ENCODE results near the gene PRX. TPM values are rescaled to one million over a fixed set of nuclear protein-coding genes. Genes with fewer than 3 reads are reported as not detected.

PRX gene
- total and polyA plus RNA-seq, 9 of the 15 experiments (the other 6 are each of a cell fraction or from before 2014, with no cell fraction given): 0.65 to 3.5 (median 1.7) TPM; not detected in 2

DNA sequence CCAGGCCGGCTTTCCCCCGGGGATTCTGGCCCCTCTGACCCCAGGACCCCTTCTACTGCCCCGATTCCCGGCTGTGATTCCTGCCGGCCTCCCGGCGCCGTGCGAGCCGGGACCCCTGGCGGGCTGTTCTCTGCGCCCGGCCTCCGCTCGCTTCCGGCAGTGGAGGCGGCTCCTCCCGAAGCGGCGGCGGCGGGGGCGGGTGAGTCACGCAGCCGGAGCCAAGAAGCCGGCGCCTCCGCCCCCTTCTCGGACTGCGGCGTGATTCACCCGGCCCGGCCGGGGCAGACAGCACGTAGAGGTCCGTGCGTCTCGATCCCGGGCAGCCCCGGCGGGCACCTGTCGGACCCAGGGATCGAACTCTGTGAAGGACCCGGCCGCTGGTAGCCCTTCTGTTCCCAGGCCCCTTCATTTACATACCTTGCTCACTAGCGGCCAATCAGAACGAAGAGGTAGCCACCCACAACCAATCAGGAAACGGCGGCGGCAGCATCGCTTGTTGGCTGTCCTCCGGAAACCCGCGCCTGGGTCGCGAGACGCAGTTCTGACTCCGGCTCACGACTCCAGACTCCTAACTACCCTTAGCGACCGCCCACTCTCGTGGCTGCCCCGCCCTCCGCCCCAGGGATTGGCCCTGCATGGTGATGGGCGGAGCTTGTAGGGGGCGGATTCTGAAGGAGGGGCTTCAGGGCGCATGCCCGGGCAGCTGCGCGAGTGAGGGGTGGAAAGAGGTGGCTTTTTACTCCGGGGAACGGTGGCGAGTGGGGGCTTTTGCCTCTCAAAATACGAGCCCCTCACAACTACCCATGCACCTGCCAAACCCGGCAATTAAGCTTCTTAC lies 12.5 kb upstream of the PRX start, which contains the start of gene SERTAD1 (continued):
- TF ChIP-seq, protein P1, sequence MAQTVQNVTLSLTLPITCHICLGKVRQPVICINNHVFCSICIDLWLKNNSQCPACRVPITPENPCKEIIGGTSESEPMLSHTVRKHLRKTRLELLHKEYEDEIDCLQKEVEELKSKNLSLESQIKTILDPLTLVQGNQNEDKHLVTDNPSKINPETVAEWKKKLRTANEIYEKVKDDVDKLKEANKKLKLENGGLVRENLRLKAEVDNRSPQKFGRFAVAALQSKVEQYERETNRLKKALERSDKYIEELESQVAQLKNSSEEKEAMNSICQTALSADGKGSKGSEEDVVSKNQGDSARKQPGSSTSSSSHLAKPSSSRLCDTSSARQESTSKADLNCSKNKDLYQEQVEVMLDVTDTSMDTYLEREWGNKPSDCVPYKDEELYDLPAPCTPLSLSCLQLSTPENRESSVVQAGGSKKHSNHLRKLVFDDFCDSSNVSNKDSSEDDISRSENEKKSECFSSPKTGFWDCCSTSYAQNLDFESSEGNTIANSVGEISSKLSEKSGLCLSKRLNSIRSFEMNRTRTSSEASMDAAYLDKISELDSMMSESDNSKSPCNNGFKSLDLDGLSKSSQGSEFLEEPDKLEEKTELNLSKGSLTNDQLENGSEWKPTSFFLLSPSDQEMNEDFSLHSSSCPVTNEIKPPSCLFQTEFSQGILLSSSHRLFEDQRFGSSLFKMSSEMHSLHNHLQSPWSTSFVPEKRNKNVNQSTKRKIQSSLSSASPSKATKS (CRISPR knock-in tag; IDR thresholded peaks at IDR 0.05): no peak
- TF ChIP-seq, protein P2, sequence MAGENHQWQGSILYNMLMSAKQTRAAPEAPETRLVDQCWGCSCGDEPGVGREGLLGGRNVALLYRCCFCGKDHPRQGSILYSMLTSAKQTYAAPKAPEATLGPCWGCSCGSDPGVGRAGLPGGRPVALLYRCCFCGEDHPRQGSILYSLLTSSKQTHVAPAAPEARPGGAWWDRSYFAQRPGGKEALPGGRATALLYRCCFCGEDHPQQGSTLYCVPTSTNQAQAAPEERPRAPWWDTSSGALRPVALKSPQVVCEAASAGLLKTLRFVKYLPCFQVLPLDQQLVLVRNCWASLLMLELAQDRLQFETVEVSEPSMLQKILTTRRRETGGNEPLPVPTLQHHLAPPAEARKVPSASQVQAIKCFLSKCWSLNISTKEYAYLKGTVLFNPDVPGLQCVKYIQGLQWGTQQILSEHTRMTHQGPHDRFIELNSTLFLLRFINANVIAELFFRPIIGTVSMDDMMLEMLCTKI (IDR thresholded peaks at IDR 0.05; ENCODE audit: partially characterized antibody): no peak
- TF ChIP-seq TEAD1 (CRISPR knock-in tag; IDR thresholded peaks at IDR 0.05) (peak in 1 of 2 experiments; percentile 69; a peak in 1 of 4 replicates), CSDE1 (IDR thresholded peaks at IDR 0.05) (no peak), ZSCAN29 (IDR thresholded peaks at IDR 0.05) (peak; percentile 50; the same call in 1 of the 2 replicates), TAF7 (tag; IDR thresholded peaks at IDR 0.05) (peak; percentile 77), ZNF561 (CRISPR knock-in tag; conservative IDR thresholded peaks at IDR 0.05) (peak; percentile 22; the same call in 1 of the 2 replicates), NFIC (IDR thresholded peaks at IDR 0.05) (no peak), PML (IDR thresholded peaks at IDR 0.05; ENCODE audit: low read length) (peak; percentile 71; the same call in 1 of the 2 replicates), FOS (IDR thresholded peaks at IDR 0.05; ENCODE audit: extremely low read depth, insufficient read length) (peak; percentile 97), HDAC8 (tag; IDR thresholded peaks at IDR 0.05) (no peak), SP2 (IDR thresholded peaks at IDR 0.05; ENCODE audit: extremely low read depth, low read depth, low read length, poor library complexity, severe bottlenecking) (no peak), ATF1 (CRISPR knock-in tag; IDR thresholded peaks at IDR 0.05) (no peak), ATF1 (tag; IDR thresholded peaks at IDR 0.05) (peak; percentile 82), CBX1 (IDR thresholded peaks at IDR 0.05; ENCODE audit: low read depth) (peak; percentile 36; the same call in 1 of the 2 replicates), CBX8 (IDR thresholded peaks at IDR 0.05; ENCODE audit: borderline replicate concordance, extremely low read depth, low read depth, low read length, poor library complexity, severe bottlenecking) (no peak), MYNN (IDR thresholded peaks at IDR 0.05) (peak; percentile 13; the same call in 1 of the 2 replicates), MYNN (CRISPR knock-in tag; IDR thresholded peaks at IDR 0.05) (no peak)
- TF ChIP-seq, protein P3, sequence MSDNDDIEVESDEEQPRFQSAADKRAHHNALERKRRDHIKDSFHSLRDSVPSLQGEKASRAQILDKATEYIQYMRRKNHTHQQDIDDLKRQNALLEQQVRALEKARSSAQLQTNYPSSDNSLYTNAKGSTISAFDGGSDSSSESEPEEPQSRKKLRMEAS (CRISPR knock-in tag; IDR thresholded peaks at IDR 0.05): peak; percentile 83
- TF ChIP-seq, protein P4, sequence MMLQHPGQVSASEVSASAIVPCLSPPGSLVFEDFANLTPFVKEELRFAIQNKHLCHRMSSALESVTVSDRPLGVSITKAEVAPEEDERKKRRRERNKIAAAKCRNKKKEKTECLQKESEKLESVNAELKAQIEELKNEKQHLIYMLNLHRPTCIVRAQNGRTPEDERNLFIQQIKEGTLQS (IDR thresholded peaks at IDR 0.05): peak; percentile 91
- TF ChIP-seq, protein P4 (CRISPR knock-in tag; conservative IDR thresholded peaks at IDR 0.05): peak; percentile 94; the same call in 1 of the 2 replicates
- TF ChIP-seq, protein P5, sequence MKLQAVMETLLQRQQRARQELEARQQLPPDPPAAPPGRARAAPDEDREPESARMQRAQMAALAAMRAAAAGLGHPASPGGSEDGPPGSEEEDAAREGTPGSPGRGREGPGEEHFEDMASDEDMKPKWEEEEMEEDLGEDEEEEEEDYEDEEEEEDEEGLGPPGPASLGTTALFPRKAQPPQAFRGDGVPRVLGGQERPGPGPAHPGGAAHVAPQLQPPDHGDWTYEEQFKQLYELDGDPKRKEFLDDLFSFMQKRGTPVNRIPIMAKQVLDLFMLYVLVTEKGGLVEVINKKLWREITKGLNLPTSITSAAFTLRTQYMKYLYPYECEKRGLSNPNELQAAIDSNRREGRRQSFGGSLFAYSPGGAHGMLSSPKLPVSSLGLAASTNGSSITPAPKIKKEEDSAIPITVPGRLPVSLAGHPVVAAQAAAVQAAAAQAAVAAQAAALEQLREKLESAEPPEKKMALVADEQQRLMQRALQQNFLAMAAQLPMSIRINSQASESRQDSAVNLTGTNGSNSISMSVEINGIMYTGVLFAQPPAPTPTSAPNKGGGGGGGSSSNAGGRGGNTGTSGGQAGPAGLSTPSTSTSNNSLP (IDR thresholded peaks at IDR 0.05; ENCODE audit: borderline replicate concordance, low read depth, low read length): no peak
